Ovary (tissue), 3 donors: ENCODE data around the gene ASB15.

Source experiments
- CTCF ChIP-seq, 3 donors: fragments of 450-650 bp in 2 of 3; fragments of 200-600 bp in 1 of 3; IDR thresholded peaks; one replicate each; pipeline versions ENCODE4 v1.5.1 to v1.8.0; 2016 to 2022; ENCODE audit warnings: antibody characterized with exemption in 3 of 3, mild to moderate bottlenecking in 1 of 3
- POLR2A ChIP-seq: fragments of 450-650 bp; IDR thresholded peaks from one replicate; pipeline ENCODE4 v1.6.1; 2017; ENCODE audit warnings: antibody characterized with exemption, mild to moderate bottlenecking, moderate library complexity
- donor health status: DM: no; HTN: no; CAD: no.

GRCh38 chr7:123656544-123657303 lies 55.1 kb downstream of the ASB15 start:
- TF ChIP-seq CTCF (IDR thresholded peaks at IDR 0.05) = no peak
- TF ChIP-seq POLR2A = no peak
